Middle frontal gyrus (tissue), 1 donor: ENCODE data around the gene USP40.

Experiments
- DNase-seq: peaks from one replicate; pipeline ENCODE4 v3.0.0-alpha.2; 2015; ENCODE audit warnings: low spot score; ENCODE audit errors: extremely low spot score

USP40 gene

GRCh38 chr2:233499928-233500327, 66.7 kb downstream of the USP40 start:
- no peak for DNase-seq

- DNase-seq, result no peak
Observed at GRCh38 chr2:233498126-233498525, 68.5 kb downstream of the USP40 start.

- DNase-seq, result no peak
Observed at GRCh38 chr2:233497692-233498091, 68.9 kb downstream of the USP40 start.

GRCh38 chr2:233495503-233496496, 70.8 kb downstream of the USP40 start:
- DNase-seq, result no peak

GRCh38 chr2:233492751-233493150, 73.8 kb downstream of the USP40 start:
- DNase-seq, result no peak

- no peak for DNase-seq
Observed at GRCh38 chr2:233492078-233492477, 74.5 kb downstream of the USP40 start.

GRCh38 chr2:233491326-233491725, 75.3 kb downstream of the USP40 start:
- no peak for DNase-seq

GRCh38 chr2:233490831-233491230, 75.8 kb downstream of the USP40 start:
- no peak for DNase-seq

GRCh38 chr2:233489666-233490065, 76.9 kb downstream of the USP40 start:
- DNase-seq, result no peak

GRCh38 chr2:233489143-233489542, 77.4 kb downstream of the USP40 start:
- no peak for DNase-seq

- no peak for DNase-seq
Observed at GRCh38 chr2:233487748-233488345, 78.7 kb downstream of the USP40 start.

- no peak for DNase-seq
Observed at GRCh38 chr2:233486778-233487552, 79.6 kb downstream of the USP40 start.

- DNase-seq, result no peak
Observed at GRCh38 chr2:233486357-233486756, 80.2 kb downstream of the USP40 start.

GRCh38 chr2:233485726-233486125, 80.9 kb downstream of the USP40 start:
- DNase-seq, result no peak

GRCh38 chr2:233482616-233483015, 84.0 kb downstream of the USP40 start:
- DNase-seq, result no peak

- no peak for DNase-seq
Observed at GRCh38 chr2:233481368-233482142, 85.0 kb downstream of the USP40 start.

- DNase-seq, result no peak
Observed at GRCh38 chr2:233480490-233481202, 85.9 kb downstream of the USP40 start.

- DNase-seq, result no peak
Observed at GRCh38 chr2:233479616-233480489, 86.7 kb downstream of the USP40 start.
